Activated T-cell treated with anti-CD3 and anti-CD28 coated beads for 1 hour (primary cell): ENCODE results near the gene KCTD11.
"Not testable (repeated sequence)": the region's sequence is repeated elsewhere in the genome, so short reads cannot be mapped to it uniquely, and the experiment has no call there.

Experiments
- DNase-seq: peaks from one replicate; pipeline ENCODE4 v3.0.0-alpha.2; 2020; ENCODE audit warnings: low read depth

Gene KCTD11

DNA sequence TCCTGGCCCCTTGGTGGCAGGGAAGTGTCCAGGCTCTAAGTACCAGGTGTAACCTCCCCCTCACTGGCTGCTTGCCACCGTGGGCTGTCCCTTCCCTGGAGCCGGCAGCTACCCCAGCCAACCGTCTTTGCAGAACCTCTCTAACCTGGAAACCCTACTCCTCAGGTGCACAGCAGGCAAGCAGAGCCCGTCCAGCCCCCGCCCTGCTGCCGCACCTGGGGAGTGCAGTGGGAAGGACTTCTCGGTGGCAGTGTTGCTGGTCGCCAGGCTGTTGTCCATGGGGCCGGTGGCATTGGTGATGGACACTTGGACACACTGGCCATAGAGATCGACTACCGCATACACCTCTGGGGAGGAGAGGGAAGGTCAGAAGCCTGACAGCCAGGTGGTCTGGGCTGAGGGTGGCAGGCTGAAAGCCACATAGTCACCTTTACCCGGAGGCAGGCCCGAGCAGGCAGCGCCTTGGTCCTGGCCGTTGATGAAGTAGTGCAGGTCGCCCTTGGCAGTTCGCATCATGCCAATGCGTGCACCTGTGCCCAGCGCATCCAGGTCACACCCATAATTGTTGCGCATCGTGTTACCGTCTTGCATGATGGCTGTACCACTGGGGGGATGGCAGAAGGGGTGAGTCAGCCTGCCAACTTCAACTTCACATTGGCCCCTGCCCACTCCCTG, 29.3 kb upstream of the KCTD11 start:
- DNase-seq: no peak

DNA sequence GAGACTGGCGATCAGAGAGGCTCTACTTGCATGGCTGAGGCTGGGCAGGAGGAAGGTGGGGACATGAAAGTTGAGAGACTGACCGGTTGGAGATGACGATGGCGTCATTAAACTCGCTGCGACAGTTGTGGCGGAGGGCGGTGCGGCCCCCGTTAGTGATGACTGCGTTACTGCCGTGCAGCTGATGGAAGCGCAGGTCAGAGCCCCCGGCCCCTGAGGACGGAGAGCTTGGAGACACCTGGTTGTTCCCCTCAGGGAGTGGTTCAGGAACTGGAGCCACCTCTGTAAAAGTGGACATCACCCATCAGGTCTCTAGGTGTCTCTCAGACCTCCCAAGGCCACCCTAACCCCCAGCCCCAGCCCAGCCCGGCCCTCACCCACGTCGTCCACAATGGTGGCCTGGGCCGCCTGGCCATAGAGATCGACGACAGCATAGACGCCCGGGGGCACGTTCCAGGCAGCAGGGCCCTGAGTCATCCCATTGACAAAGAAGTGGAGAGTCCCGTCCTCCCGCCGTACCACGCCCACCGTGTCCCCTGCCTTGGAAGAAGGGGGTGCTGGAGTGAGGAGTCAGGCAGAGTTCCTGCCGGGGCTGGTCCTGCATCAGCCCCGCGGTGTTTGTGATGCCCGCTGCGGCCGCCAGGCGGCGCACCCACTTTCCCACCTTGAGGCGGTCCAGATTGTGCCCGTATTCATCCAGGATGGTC, 28.1 kb upstream of the KCTD11 start:
- peak; percentile 63 for DNase-seq

DNA sequence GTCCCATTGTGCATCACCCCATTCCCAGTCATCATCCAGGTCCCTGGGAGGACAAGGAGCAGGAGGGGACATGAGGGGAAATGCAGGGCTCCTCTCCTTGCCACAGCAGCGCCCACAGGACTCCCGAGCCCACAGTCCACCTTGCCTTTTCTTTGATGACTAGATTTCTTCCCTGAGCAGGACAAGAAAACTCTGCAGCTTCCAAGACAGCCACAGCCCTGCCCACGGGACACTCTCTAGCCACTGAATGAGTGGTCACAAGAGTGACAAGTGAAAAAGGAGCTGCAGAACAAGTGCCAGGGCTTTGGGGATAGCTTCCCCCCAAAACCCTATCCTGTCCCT, 27.6 kb upstream of the KCTD11 start:
- no peak for DNase-seq

DNA sequence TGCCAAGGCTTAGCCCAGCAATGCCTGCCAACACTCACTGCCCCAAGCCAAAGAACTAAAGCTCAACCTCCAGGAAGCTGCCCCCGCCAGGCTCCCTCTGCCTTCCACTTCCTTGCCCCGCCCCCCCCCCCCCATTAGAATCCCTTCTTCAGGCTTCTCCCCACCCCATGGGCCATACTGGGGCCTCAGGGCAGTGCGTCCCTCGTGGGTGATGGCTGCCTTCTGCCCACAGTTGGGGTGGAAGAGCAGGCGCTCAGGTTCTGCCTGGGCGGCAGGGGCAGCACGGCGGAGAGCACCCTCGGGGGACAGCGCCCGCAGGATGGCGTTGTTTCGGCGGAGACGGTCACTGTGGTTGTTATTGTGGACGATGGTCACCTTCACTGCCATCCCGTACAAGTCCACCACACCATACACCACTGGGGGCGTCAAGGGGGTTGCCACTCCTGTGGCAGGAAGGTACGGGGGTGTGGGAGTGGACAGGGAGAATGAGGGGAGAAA, 26.9 kb upstream of the KCTD11 start:
- DNase-seq: no peak

DNA sequence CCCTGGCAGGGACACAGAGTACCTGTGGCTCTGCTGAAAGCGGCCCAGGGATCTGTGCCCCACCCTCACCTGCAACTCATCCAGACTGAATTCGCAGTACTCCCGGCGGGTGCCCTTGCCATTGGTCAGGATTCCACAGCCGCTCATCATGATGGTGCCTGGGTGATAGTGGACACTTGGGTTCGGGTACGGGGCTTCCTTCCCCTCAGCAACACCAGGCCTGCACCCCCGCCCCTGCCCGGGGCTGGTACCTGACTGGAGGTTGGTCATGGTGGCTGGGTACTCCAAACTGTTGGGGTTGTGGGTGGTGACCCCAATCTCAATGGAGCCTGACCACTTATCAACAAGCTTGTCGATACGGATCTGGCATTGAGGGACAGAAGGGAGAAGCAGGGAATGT, 25.8 kb upstream of the KCTD11 start:
- DNase-seq: no peak

DNA sequence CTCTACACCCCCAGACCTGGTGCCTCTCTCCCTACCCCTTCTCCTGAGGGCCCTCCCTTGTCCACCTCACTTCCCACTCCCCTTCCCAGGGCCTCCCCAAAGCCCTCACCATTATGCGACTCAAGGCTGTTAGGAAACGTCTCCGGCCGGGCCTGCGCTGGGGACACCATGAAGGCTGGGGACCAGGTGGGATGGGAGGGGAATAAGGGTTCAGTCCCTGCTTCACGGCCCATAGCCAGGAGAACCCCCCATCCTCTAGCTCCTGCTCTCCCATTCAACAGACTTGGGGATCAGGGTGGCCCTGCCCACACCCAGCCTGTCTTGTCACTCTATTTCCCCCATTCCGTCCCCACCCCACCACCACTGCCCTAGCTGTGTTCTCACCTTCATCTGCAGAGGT, 24.9 kb upstream of the KCTD11 start:
- DNase-seq: no peak

DNA sequence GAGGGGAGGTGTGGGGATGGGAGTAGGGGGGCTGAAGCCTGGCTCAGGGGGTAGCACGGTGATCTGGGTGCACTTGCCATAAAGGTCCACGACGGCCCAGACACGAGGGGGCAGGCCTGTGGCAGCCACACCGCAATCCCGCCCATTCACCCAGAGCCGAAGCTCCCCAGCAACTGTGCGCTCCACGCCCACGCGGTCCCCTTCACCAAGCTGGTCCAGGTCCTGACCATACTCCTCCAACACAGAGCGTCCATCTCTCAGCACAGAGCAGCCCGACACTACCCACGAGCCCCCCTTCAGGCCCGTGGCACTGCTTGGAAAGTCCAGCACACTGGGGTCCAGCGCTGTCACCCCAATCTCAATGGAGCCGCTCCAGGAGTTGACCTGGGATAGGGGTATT, 24.5 kb upstream of the KCTD11 start:
- DNase-seq: no peak

DNA sequence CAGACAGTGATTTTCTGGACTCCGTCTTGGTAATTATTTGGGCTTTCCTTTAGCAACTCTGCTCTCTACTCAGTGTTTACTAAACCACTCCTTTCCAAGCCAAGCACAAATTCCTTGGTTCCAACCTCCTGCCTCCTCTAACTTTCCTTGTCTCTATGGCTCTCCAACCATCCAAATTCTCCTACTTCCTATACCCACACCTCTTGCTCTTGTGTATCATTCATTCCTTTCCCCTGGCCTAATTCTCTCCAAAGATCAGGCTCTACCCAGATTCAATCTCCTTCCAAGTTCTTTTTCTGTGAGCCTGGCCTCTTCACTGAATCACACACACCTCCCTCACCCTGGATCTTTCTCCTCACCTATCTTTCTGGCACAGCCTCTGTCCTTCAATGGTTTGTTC, 24.0 kb upstream of the KCTD11 start:
- DNase-seq: no peak

DNA sequence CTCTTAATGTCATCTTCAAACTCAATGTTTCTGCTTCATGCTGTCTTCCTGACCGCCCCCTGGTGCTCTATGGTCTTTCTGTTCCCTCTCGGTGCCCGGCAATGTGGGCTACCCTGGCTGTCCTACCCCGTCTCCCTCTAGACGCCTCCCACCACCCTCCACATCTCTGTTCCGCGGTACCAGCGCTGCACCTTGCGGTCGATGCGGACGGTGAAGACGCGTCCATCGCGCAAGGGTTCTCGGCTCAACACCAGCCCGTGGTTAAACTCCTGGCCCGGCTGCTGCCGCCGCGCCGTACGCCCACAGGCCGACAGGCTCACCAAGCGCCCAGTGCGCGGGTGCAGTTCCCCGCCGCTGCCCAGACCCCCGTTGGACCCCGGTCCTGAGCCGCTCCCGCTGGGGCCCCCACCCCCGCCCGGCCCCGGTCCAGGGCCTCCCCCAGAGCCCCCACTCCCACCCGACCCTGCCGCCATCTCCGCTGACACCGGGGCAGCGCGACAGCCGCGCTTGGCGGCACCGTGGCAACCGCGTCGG, 23.1 kb upstream of the KCTD11 start, which contains the start of gene NEURL4:
TSS of gene NEURL4 (minus strand) at position 496 of the 534 bp plus-strand sequence. CDS start at position 473, 23 bp downstream.
- no peak for DNase-seq

DNA sequence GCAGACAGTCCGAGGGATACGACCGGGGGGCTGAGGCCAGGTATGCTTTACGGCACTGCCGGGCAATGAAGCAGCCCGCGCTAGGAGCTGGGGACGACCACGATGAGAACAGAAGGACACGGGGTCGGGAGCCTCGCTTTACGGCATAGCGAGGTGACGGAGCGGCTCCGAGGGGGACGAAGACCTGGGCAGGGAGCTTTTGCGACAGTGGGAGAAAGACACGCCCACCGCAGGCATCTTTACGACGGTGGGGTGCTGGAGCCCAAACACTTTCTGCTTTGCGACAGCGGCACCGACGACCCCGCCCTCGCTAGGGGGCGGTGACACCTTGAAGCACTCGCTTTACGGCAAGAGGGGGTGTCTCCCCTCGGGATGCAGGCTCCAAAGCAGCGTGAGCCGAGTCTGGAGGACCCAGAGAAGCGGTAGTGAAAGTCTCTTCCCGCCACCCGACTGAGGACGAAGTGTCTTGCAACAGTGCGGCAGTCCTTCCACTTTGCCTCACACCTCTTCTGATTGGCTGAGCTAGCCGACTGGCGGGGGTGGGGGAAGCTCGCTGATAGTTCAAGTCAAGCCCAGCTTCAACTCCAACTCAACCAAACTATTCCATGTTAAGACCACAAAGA, 22.5 kb upstream of the KCTD11 start:
- DNase-seq: peak; percentile 89

DNA sequence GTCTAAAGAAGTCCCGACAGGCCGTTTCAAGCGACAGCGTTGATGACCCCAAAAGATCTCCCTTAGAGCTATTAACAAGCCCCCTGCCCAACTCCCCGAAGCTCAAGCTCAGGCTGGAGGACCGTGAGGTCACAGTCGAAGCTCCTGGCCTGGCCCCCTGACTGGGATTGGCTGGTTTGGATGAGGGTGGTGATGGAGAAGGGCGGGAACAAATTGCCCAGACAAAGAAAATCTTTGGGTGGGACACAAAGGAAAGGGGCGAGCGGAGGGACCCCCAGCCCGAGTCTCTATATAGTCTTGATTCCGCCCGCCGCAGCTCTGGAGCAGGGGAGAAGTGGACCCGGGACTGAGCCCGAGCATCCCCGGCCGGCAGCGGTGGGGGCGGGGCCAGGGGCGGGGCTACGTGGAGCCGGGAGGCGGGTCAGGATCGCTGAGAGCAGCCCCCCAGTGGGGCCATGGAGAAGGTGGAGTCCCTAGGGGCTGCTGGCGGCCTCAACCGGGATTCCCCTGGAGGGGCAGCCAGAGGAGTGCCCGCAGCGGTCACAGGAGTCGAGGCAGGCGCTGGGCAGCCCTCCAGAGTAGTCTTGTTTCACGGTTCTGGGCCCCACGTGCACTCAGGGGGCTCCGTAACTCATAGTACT, 21.8 kb upstream of the KCTD11 start:
- peak; percentile 59 for DNase-seq

DNA sequence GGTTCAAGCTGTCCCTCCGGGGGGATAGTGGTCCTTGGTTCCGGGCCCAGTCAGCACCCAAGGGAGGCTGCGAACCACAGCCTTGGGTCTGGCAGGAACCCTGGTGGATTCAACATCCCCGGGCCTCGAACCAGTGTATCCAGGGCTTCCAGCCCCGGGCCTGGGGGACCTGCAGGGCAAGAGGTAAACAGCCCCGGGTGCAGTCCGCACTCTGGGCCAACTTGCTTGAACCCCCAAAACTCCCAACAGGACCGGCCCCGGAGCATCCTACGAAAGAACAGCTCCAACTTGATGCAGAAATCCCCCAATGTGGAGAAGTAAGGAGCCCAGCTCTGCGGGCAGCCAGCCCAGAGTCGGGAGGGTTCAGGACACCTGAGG, 21.3 kb upstream of the KCTD11 start:
- DNase-seq: no peak

DNA sequence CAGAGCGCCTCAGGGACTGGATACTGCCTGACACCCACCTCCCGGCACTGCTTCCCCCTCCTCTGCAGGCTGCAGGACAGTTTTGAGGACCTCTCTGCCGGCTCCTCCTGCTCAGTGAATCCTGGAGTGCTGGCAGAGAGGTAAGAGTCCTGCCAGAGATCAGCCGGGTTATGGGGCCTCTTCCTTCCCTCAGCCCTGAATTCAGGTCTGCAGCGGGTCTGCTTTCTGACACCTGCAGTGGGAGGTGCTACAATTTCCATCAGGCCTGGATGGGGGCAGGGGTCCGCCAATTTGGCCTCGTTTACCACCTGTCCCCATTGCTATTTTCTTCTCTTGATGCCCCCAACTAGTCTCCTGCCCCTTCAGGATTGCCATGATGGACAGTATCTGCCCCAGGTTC, 19.9 kb upstream of the KCTD11 start:
- no peak for DNase-seq

DNA sequence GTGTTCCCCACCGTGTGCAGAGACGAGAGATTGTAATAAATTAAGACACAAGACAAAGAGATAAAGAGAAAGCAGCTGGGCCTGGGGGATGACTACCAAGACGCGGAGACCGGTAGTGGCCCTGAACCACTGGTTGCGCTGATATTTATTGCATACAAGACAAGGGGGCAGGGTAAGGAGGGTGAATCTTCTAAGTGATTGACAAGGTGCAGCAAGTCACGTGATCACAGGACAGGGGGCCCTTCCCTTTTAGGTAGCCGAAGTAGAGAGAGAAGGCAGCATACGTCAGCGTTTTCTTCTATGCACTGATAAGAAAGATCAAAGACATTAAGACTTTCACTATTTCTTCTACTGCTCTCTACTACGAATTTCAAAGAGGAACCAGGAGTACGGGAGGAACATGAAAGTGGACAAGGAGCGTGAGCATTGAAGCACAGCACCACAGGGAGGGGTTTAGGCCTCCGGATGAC, 19.3 kb upstream of the KCTD11 start:
- not testable (repeated sequence) for DNase-seq

DNA sequence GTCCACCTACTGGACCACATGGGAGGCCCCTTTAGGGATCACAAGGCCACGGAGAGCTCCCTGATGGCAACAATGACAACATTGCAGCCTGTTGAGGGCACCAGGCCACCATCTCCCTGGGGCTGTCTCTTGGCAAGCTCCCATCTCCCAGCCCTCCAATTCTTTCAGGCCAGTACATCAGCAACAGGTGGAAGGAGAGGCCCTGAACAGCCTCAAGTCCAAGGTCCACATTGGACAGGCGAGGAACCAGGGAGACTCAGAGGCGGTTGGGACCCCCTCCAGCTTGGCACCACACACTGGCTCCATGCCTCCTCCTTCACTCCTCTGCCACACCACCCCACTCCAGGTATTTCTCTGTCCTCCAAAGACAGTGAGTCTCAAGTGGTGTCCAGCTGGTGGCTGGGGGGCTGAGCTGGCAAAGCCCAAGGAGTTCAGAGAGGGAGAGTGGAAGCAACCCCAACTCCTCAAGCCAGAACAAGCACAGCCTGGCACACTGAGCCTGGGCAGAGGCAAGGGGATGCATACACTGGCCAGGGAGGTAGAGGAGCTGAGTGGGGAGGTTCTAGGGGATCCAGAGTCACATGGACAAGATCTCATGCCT, 16.9 kb upstream of the KCTD11 start:
- no peak for DNase-seq

DNA sequence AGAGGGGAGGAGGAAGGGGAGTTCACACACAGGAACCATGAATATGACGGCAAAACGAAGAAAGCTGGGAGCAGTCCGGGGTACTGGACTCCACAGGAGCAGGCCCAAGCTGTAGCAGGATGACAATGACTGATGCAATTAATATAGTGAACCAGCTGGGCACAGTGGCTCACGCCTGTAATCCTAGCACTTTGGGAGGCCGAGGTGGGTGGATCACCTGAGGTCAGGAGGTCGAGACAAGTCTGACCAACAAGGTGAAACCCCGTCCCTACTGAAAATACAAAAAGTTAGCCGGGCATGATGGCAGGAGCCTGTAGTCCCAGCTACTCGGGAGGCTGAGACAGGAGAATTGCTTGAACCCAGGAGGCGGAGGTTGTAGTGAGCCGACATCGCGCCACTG, 16.2 kb upstream of the KCTD11 start:
- not testable (repeated sequence) for DNase-seq

DNA sequence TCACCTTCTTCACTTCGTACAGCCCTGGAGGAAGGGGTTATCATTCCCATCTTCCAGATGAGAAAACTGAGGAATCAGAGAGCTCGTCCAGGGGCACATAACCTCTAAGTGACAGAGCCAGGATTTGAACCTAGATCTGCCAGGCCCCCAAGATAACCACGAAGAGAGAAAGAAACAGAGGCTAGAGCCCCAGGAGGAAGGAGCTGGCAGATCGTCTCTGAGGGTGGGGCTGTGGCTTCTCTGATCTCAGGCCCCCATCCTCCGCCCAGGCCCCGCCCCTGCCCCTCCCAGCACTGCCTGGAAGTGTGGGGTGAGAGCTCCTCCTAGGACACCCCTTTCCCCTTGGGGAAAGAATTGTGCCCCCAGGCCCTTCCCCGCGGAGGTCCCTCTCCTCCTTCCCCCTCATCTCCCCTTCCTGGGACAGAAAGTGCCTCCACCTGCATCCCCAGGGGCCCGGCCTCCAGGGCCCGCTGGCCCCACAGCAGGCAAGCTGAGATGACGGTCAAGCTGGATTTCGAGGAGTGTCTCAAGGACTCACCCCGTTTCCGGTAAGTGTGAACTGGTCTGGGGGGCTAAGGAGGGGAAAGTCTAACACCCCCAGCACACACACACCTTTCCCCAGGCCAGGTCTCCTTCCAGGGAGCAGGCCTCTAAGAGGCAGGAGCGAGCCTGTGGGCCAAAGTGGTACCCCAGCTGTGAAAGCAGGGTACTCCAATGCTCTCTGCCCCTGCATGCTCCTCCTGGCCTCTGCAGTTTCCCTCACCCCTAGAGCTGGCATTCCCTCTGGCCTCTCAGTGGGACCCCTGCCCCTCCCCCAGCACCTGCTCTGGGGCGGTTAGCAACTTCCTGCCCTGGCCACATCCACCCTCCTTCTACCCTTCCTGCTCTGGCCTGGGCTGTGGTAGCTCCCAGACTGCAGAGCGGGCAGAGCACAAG, 15.5 kb upstream of the KCTD11 start, which contains the start of gene ACAP1:
TSS of gene ACAP1 (plus strand) at position 290 of the 936 bp plus-strand sequence. CDS start at position 496, 206 bp downstream.
- peak; percentile 87 for DNase-seq

DNA sequence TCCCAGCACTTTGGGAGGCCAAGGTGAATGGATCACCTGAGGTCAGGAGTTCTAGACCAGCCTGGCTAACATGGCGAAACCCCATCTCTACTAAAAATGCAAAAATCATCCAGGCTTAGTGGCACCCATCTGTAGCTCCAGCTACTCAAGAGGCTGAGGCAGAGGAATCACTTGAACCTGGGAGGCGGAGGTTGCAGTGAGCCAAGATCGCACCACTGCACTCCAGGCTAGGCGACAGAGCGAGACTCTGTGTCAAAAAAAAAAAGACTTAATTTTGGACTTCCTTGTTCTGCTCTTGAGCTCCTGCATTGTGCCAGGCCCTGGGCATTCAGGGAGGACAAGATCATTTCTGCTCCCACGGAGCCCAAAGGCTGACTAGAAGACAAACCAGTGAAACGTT, 14.4 kb upstream of the KCTD11 start:
- DNase-seq: not testable (repeated sequence)

DNA sequence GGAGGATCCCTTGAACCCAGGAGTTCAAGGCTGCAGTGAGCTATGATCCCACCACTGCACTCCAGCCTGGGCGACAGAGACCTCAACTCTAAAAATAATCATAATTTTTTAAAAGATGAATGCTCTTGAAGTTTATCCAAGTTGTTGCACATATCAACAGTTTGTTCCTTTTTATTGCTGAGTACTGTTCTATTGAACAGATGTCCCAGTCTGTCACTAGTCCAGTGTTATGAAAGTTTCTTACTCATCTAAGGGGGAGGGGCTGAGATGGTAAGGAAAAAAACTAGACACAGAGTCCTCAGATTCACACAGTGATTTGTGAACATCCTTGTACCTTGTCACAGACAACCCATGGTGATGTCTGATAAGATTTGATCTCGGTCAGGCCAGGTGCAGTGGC, 11.8 kb upstream of the KCTD11 start:
- DNase-seq: no peak

DNA sequence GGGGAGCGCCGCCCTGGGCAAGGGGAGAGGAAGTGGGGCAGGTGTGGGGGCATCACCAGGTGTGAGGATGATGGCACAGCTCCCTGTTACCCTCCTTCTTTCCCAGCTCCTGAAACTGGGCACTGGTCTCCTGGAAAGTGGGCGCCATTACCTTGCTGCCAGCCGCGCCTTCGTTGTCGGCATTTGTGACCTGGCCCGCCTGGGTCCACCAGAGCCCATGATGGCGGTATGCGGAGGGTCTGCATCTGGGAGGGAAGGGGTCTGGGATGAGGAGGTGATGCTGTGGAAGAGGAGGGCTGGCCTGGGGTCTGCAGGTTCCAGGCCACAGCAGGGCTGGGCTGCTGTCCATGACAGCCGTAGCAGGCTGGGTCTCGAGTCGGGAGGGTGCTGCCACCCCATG, 10.1 kb upstream of the KCTD11 start:
- DNase-seq: no peak

DNA sequence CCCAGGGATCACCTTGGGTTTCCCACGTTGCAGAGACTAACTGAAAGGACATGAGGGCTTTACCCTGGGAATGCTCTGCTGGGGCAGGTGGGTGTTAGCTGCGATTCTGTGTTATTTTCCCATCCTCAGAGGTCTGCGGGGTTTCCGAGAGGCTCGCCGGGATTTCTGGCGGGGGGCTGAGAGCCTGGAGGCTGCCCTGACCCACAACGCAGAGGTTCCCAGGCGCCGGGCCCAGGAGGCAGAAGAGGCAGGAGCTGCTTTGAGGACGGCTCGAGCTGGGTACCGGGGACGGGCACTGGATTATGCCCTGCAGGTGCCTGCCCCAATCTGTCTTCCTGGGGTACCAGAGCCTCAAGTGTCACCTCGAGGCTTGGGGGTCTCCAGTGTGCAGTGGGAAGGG, 8.7 kb upstream of the KCTD11 start:
- no peak for DNase-seq
